ENCODE data around the gene GSTO2.
A peak's percentile ranks its signal among the peaks of the same experiment; 100 is the strongest.

GSTO2 gene

DNA sequence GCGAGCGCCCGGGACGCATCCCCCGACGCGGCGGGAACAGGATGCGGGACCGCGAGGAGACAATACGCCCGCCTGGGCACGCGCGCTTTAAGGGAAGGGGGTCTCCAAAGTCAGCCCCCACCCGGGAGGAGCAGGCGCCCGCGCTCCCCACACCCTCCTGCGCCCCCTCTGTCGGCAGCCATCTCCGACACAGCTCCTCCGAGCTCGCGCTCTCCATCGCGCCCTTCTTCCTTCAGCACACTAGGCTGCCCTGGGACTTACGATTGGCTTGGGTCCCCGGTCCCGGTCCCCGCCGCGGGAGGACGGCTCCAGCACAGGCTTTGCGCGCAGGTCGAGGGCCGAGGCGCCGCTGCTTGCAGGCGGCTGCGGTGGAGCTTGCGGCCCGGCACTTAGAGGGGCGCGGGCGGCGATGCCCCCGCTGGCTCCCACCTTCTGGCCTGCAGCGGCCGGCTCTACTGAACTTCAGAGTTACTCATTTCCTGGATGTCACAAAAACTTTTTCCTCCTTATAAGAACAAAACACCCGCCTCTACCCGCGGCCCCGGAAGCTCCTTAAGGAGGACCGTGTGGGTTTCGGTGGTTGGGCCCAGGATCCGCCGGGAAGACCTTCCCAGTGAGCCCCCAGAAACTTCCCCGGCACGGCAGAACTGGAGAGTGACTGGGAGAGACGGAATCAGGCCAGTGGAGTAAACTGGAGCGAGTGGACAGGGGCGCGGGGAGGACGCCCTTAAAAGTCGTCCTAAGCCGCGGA, 69.2 kb downstream of the GSTO2 start, which contains the start of gene ITPRIP:
TSS of gene ITPRIP (minus strand) at position 481 of the 751 bp plus-strand sequence. CDS start 22,414 bp downstream, outside the sequence.
- peak; percentile 34 for TF ChIP-seq CTCF (IDR thresholded peaks at IDR 0.05; ENCODE audit: low read depth, low read length, missing control alignments)
- peak within 1 kb of the TSS; percentile 85 for H3K4me3 ChIP-seq (ENCODE audit: low read depth, low read length)
- in situ Hi-C loops (cut with HindIII; ENCODE audit: low sequenced_read_pairs) = no loop called here
- no peak for DNase-seq (ENCODE audit: low read depth)

- no peak for DNase-seq (ENCODE audit: low read depth)
- peak overlapping the region; percentile 85 for H3K4me3 ChIP-seq (ENCODE audit: low read depth, low read length)
- TF ChIP-seq CTCF (IDR thresholded peaks at IDR 0.05; ENCODE audit: low read depth, low read length, missing control alignments) = no peak
- in situ Hi-C loops (cut with HindIII; ENCODE audit: low sequenced_read_pairs) = loop anchor here (5.0 kb wide), 1 partner anchor 37 kb away; no protein-coding TSS in a partner anchor
These were observed 70.6 kb downstream of the GSTO2 start for GRCh38 chr10:104339469-104340110.

- no peak overlapping the region for H3K4me3 ChIP-seq (ENCODE audit: low read depth, low read length)
- no peak for TF ChIP-seq CTCF (IDR thresholded peaks at IDR 0.05; ENCODE audit: low read depth, low read length, missing control alignments)
- DNase-seq (ENCODE audit: low read depth) = no peak
- in situ Hi-C loops (cut with HindIII; ENCODE audit: low sequenced_read_pairs) = loop anchor here (5.0 kb wide), 1 partner anchor 38 kb away; no protein-coding TSS in a partner anchor
These were observed 71.1 kb downstream of the GSTO2 start for GRCh38 chr10:104340111-104340526.

GRCh38 chr10:104340641-104341040, 71.7 kb downstream of the GSTO2 start:
- in situ Hi-C loops (cut with HindIII; ENCODE audit: low sequenced_read_pairs) = loop anchor here (5.0 kb wide), 1 partner anchor 38 kb away; no protein-coding TSS in a partner anchor
- DNase-seq (ENCODE audit: low read depth) = no peak
- no peak overlapping the region for H3K4me3 ChIP-seq (ENCODE audit: low read depth, low read length)
- TF ChIP-seq CTCF (IDR thresholded peaks at IDR 0.05; ENCODE audit: low read depth, low read length, missing control alignments) = no peak

GRCh38 chr10:104342941-104343411, 74.0 kb downstream of the GSTO2 start:
- no peak for DNase-seq (ENCODE audit: low read depth)
- no peak overlapping the region for H3K4me3 ChIP-seq (ENCODE audit: low read depth, low read length)
- no peak for TF ChIP-seq CTCF (IDR thresholded peaks at IDR 0.05; ENCODE audit: low read depth, low read length, missing control alignments)
- in situ Hi-C loops (cut with HindIII; ENCODE audit: low sequenced_read_pairs) = loop anchor here (5.0 kb wide), 1 partner anchor 41 kb away; no protein-coding TSS in a partner anchor

- in situ Hi-C loops (cut with HindIII; ENCODE audit: low sequenced_read_pairs) = loop anchor here (5.0 kb wide), 1 partner anchor 42 kb away; no protein-coding TSS in a partner anchor
- TF ChIP-seq CTCF (IDR thresholded peaks at IDR 0.05; ENCODE audit: low read depth, low read length, missing control alignments) = no peak
- no peak overlapping the region for H3K4me3 ChIP-seq (ENCODE audit: low read depth, low read length)
- no peak for DNase-seq (ENCODE audit: low read depth)
These were observed 75.2 kb downstream of the GSTO2 start for GRCh38 chr10:104344219-104344618.
